ENCODE measurements around the gene USF2. TPM values are rescaled to one million over a fixed set of nuclear protein-coding genes. Genes with fewer than 3 reads are reported as not detected.
"Not testable (repeated sequence)": the region's sequence is repeated elsewhere in the genome, so short reads cannot be mapped to it uniquely, and the experiment has no call there.

USF2 gene
- total and polyA plus RNA-seq, 4 donors, result 85.3 to 148 (median 104) TPM

DNA sequence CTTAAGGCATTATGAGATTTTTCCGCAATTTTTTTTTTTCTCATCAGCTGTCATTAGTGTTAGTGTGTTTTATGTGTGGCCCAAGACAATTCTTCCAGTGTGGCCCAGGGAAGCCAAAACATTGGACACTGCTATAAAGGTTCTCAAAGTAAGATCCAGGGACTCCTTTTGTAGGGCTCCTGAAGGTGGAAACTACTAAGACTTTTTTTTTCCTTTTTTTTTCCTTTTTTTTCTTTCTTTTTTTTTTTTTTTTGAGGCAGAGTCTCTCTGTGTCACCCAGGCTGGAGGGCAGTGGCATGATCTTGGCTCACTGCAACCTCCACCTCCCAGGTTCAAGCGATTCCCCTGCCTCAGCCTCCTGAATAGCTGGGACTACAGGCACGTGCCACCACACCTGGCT lies 16.7 kb downstream of the USF2 start:
- H3K9me3 ChIP-seq (ENCODE audit: control insufficient read depth, low read length); DNase-seq; intact Hi-C loops (cut with DNase I); H3K4me3 ChIP-seq (ENCODE audit: low read length in 2 of 2); H3K27ac ChIP-seq (ENCODE audit: low read depth in 1 of 2, low read length in 2 of 2); H3K36me3 ChIP-seq (ENCODE audit: control insufficient read depth in 1 of 2, insufficient read depth in 2 of 2, low read length in 1 of 2); ATAC-seq (ENCODE audit: low FRiP score); H3K4me1 ChIP-seq (ENCODE audit: control insufficient read depth in 1 of 2, insufficient read depth in 2 of 2, low read length in 2 of 2); H3K27me3 ChIP-seq (ENCODE audit: control insufficient read depth in 1 of 2, insufficient read depth in 2 of 2, low read length in 1 of 2): not testable (repeated sequence)
- WGBS, 2 donors, result 90 to 93% methylated on average over 3 of the region's 3 CpGs

DNA sequence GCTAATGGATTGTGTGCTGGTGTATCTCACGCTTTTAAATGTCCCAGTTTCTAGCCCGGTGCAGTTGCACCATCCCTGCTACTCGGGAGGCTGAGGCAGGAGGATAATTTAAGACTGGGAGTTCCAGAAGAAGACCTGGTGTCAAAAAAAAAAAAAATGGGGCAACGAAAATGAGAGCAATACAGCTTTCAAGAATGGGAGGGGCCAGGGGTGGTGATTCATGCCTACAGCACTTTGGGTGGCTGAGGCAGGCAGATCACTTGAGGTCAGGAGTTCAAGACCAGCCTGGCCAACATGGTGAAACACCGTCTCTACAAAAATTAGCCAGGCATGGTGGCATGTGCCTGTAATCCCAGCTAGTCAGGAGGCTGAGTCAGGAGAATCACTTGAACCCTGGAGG lies 17.3 kb downstream of the USF2 start:
- H3K27me3 ChIP-seq (ENCODE audit: control insufficient read depth in 1 of 2, insufficient read depth in 2 of 2, low read length in 1 of 2), result not testable (repeated sequence)

DNA sequence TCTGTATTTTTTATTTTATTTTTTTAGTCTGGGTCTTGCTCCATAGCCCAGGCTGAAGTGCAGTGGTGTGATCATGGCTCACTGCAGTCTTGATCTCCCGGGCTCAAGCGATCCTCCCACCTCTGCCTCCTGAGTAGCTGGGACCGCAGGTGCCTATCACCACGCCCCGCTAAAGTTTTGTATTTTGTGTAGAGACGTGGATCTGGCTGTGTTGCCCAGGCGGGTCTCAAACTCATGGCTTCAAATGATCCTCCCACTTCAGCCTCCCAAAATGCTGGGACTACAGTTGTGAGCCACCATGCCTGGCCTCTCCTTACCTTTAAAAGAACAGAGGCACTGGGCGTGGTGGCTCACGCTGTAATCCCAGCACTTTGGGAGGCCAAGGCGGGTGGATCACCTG lies 19.0 kb downstream of the USF2 start:
- intact Hi-C loops (cut with DNase I), result no loop called here
- Histone ChIP-seq H3K4me3 (ENCODE audit: low read length in 2 of 2) (no peak overlapping the region), H3K27ac (ENCODE audit: low read depth in 1 of 2, low read length in 2 of 2) (no peak overlapping the region), H3K36me3 (ENCODE audit: control insufficient read depth in 1 of 2, insufficient read depth in 2 of 2, low read length in 1 of 2) (no peaks in the 10 kb centered on the region), H3K27me3 (ENCODE audit: control insufficient read depth in 1 of 2, insufficient read depth in 2 of 2, low read length in 1 of 2) (no peaks in the 10 kb centered on the region), H3K9me3 (ENCODE audit: control insufficient read depth, low read length) (no peaks in the 10 kb centered on the region), H3K4me1 (ENCODE audit: control insufficient read depth in 1 of 2, insufficient read depth in 2 of 2, low read length in 2 of 2) (no peaks in the 10 kb centered on the region)
- WGBS, 2 donors, result 89 to 92% methylated on average over 10 of the region's 10 CpGs
- ATAC-seq (ENCODE audit: low FRiP score), result no peak
- no peak for DNase-seq

More for the DNA sequence above, 17.3 kb downstream of the USF2 start:
- H3K27ac ChIP-seq (ENCODE audit: low read depth in 1 of 2, low read length in 2 of 2); intact Hi-C loops (cut with DNase I); H3K4me1 ChIP-seq (ENCODE audit: control insufficient read depth in 1 of 2, insufficient read depth in 2 of 2, low read length in 2 of 2); DNase-seq; ATAC-seq (ENCODE audit: low FRiP score); H3K36me3 ChIP-seq (ENCODE audit: control insufficient read depth in 1 of 2, insufficient read depth in 2 of 2, low read length in 1 of 2); H3K4me3 ChIP-seq (ENCODE audit: low read length in 2 of 2); H3K9me3 ChIP-seq (ENCODE audit: control insufficient read depth, low read length): not testable (repeated sequence)
- WGBS, 2 donors, result 79 to 81% methylated on average over 5 of the region's 5 CpGs

DNA sequence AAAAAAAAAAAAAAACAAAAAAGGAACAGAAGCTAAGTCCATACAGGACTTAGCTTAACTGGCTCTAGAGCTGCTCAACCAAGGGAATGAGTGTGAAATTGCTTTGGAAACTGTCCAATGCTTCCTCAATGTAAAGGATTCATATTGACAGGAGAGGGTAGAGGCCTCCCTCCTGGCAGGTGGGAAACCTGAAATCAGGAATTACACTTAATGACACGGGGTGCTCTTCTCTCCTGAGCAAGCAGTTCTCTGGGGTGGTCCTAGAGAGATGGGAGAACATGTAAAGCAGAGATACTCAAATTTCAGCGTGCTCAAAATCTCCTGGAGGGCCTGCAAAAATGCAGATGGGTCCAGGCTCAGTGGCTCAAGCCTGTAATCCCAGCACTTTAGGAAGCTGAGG lies 19.6 kb downstream of the USF2 start:
- no peaks in the 10 kb centered on the region for H3K27me3 ChIP-seq (ENCODE audit: control insufficient read depth in 1 of 2, insufficient read depth in 2 of 2, low read length in 1 of 2)
- H3K9me3 ChIP-seq (ENCODE audit: control insufficient read depth, low read length), result no peaks in the 10 kb centered on the region
- no peaks in the 10 kb centered on the region for H3K4me1 ChIP-seq (ENCODE audit: control insufficient read depth in 1 of 2, insufficient read depth in 2 of 2, low read length in 2 of 2)
- H3K27ac ChIP-seq (ENCODE audit: low read depth in 1 of 2, low read length in 2 of 2), result no peak overlapping the region
- DNase-seq (no peak), ATAC-seq (ENCODE audit: low FRiP score) (no peak)
- H3K36me3 ChIP-seq (ENCODE audit: control insufficient read depth in 1 of 2, insufficient read depth in 2 of 2, low read length in 1 of 2), result no peaks in the 10 kb centered on the region
- intact Hi-C loops (cut with DNase I), result no loop called here
- no peak overlapping the region for H3K4me3 ChIP-seq (ENCODE audit: low read length in 2 of 2)
- WGBS, 2 donors, result 63 to 66% methylated on average over 2 of the region's 2 CpGs

DNA sequence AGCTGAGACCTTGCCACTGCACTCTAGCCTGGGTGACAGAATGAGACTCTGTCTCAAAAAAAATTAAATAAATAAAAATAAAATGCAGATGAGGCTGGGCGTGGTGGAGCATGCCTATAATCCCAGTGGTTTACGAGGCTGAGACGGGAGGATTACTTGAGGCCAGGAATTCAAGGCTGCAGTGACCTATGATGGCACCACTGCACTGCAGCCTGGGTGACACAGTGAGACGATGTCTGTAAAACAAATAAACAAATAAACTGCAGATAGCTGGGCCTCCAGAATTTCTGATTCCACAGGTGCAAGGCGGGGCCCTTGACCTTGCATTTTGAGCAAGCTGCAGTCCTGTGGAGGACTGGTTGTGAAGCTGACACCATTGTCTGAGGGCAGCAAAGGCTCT lies 20.1 kb downstream of the USF2 start:
- DNase-seq (no peak), ATAC-seq (ENCODE audit: low FRiP score) (no peak)
- Histone ChIP-seq H3K36me3 (ENCODE audit: control insufficient read depth in 1 of 2, insufficient read depth in 2 of 2, low read length in 1 of 2) (no peaks in the 10 kb centered on the region), H3K4me1 (ENCODE audit: control insufficient read depth in 1 of 2, insufficient read depth in 2 of 2, low read length in 2 of 2) (no peaks in the 10 kb centered on the region), H3K4me3 (ENCODE audit: low read length in 2 of 2) (no peak overlapping the region), H3K27ac (ENCODE audit: low read depth in 1 of 2, low read length in 2 of 2) (no peak overlapping the region), H3K27me3 (ENCODE audit: control insufficient read depth in 1 of 2, insufficient read depth in 2 of 2, low read length in 1 of 2) (no peaks in the 10 kb centered on the region), H3K9me3 (ENCODE audit: control insufficient read depth, low read length) (no peaks in the 10 kb centered on the region)
- 66 to 72% methylated on average over 5 of the region's 5 CpGs for WGBS, 2 donors
- intact Hi-C loops (cut with DNase I), result no loop called here

DNA sequence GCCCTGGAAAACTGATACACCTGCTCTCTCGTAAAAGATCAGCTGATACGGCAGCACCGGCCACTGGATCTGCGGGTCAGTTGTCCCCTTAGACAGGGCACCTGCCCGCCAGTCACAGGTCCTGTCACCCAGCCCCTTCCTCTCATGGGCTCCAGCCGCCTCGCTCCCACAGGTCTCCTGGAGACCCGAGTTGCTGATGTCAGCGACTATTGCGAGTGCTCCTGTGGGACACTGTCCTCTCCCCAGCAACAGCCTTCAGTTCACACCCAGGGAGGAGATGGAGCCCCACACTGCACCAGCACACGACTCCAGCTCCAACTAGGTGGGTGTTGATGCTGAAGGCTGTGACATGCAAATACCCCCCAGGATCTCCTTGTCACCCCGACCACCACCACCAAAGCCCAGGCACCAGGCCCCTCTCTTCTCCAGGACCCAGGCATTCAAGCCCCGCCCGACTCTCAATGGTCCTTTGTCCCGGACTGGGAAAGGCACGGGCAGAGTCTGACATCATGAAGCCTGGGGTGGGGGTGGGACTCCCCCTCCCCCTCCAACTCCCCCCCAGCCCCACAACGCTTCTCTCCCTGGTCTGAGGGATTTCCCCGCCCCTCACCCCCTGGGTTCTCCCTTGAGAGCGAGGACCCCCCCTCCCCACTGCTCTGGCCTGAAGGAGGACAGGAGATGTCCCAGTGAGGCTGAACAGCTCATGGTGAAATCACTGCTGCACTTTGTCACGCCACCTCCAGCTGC lies 21.8 kb downstream of the USF2 start:
- Histone ChIP-seq H3K4me1 (ENCODE audit: control insufficient read depth in 1 of 2, insufficient read depth in 2 of 2, low read length in 2 of 2) (no peaks in the 10 kb centered on the region), H3K27ac (ENCODE audit: low read depth in 1 of 2, low read length in 2 of 2) (no peak overlapping the region), H3K9me3 (ENCODE audit: control insufficient read depth, low read length) (no peaks in the 10 kb centered on the region), H3K27me3 (ENCODE audit: control insufficient read depth in 1 of 2, insufficient read depth in 2 of 2, low read length in 1 of 2) (no peaks in the 10 kb centered on the region), H3K36me3 (ENCODE audit: control insufficient read depth in 1 of 2, insufficient read depth in 2 of 2, low read length in 1 of 2) (no peaks in the 10 kb centered on the region), H3K4me3 (ENCODE audit: low read length in 2 of 2) (no peak overlapping the region)
- ATAC-seq (ENCODE audit: low FRiP score) (no peak), DNase-seq (no peak)
- intact Hi-C loops (cut with DNase I), result no loop called here
- 65 to 73% methylated on average over 18 to 20 of the region's 20 CpGs for WGBS, 2 donors

DNA sequence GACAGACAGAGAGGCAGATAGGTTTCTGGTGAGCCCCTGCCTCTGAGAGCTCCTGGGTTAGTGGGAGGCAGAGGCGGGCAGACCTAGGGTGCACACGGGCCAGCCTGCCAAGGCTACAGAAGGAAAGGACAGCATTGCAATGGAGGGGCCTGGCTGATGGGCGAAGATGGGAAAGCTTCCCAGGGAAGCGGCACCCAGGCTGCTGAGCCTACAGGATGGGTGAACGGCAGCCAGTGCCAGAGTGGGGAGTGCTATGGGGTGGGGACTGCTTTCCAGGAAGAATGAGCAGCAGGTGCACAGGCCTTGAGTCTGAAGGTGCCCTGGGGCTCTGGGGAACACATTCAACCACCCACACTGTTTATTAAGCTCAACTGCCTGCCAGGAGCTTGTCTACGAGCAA lies 22.5 kb downstream of the USF2 start:
- Histone ChIP-seq H3K27me3 (ENCODE audit: control insufficient read depth in 1 of 2, insufficient read depth in 2 of 2, low read length in 1 of 2) (no peaks in the 10 kb centered on the region), H3K9me3 (ENCODE audit: control insufficient read depth, low read length) (no peaks in the 10 kb centered on the region), H3K4me3 (ENCODE audit: low read length in 2 of 2) (no peak overlapping the region), H3K27ac (ENCODE audit: low read depth in 1 of 2, low read length in 2 of 2) (no peak overlapping the region), H3K4me1 (ENCODE audit: control insufficient read depth in 1 of 2, insufficient read depth in 2 of 2, low read length in 2 of 2) (no peaks in the 10 kb centered on the region), H3K36me3 (ENCODE audit: control insufficient read depth in 1 of 2, insufficient read depth in 2 of 2, low read length in 1 of 2) (no peaks in the 10 kb centered on the region)
- no peak for ATAC-seq (ENCODE audit: low FRiP score)
- intact Hi-C loops (cut with DNase I), result no loop called here
- DNase-seq, result no peak
- 59 to 60% methylated on average over 6 of the region's 6 CpGs for WGBS, 2 donors

DNA sequence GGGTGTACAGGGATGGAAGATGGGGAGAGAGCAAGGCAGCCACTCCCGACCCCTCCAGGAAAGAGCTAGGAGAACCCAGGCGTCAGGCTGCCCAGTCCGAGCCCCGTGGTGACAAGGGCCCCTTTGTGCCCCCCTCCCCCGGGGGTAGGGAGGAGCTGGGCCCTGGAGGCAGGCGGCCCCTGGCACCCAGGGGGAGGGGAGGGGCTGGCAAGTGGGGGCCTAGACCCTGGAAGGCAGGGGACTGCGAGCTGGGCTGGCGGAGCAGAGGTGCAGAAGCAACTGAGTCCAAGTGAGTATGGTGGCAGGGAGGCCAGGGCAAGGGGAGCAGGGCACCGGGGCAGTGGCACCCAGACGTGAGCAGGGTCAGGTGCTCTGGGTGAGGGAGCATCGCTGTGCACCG lies 23.2 kb downstream of the USF2 start, which contains the start of gene MAG:
TSS of gene MAG (plus strand) at position 246 of the 400 bp plus-strand sequence. CDS start 3,248 bp downstream, outside the sequence.
- Histone ChIP-seq H3K4me3 (ENCODE audit: low read length in 2 of 2) (no peak within 1 kb of the TSS), H3K4me1 (ENCODE audit: control insufficient read depth in 1 of 2, insufficient read depth in 2 of 2, low read length in 2 of 2) (no peaks in the 10 kb centered on the region), H3K9me3 (ENCODE audit: control insufficient read depth, low read length) (no peaks in the 10 kb centered on the region), H3K27me3 (ENCODE audit: control insufficient read depth in 1 of 2, insufficient read depth in 2 of 2, low read length in 1 of 2) (no peaks in the 10 kb centered on the region), H3K27ac (ENCODE audit: low read depth in 1 of 2, low read length in 2 of 2) (no peak within 1 kb of the TSS), H3K36me3 (ENCODE audit: control insufficient read depth in 1 of 2, insufficient read depth in 2 of 2, low read length in 1 of 2) (no peaks in the 10 kb centered on the region)
- no peak for DNase-seq
- intact Hi-C loops (cut with DNase I), result no loop called here
- WGBS, 2 donors, result 65 to 68% methylated on average over 12 of the region's 12 CpGs
- ATAC-seq (ENCODE audit: low FRiP score), result no peak

Data from aorta (tissue), 5 donors.